Measurements from ENCODE around the gene ZNF175.
A peak's percentile ranks its signal among the peaks of the same experiment; 100 is the strongest.

Gene ZNF175

DNA sequence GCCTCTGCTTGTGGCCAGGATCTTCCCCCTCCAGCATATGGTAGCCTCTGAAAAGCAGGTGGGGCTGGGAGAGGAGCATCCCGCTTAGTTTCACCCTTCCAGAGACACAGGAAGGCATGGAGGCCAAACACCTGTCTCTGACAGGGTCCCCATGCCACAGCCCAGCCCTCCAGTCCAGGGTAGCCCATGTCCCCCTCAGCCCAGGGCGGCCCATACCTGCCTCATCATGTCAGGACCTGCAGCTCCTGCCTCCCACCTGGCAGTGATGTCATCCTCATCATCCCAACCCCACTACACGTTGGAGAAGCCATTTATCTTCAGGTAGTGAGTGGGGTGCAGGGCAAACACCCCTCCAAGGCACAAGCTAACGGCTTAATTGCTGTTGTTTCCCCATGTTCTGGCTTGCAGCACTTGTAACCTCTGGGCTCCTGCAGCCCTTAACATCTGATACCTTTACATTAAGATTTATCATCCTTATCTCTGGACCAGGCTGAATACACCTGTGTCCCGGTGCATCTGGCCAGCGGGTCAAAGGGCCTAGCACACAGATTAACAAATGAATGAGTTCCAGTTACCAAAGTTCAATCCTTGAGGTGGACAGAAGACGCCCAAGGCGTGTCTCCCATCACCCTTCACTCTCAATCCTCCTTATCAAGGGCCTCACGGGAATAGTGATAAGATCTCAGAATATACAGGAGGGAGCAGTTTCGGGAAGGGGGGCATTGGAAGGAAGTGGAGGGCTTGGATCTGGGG is 22.2 kb downstream of the ZNF175 start:
- no peak for TF ChIP-seq POLR2AphosphoS5 (IDR thresholded peaks at IDR 0.05; ENCODE audit: low read depth, low read length)
- TF ChIP-seq, protein P1, sequence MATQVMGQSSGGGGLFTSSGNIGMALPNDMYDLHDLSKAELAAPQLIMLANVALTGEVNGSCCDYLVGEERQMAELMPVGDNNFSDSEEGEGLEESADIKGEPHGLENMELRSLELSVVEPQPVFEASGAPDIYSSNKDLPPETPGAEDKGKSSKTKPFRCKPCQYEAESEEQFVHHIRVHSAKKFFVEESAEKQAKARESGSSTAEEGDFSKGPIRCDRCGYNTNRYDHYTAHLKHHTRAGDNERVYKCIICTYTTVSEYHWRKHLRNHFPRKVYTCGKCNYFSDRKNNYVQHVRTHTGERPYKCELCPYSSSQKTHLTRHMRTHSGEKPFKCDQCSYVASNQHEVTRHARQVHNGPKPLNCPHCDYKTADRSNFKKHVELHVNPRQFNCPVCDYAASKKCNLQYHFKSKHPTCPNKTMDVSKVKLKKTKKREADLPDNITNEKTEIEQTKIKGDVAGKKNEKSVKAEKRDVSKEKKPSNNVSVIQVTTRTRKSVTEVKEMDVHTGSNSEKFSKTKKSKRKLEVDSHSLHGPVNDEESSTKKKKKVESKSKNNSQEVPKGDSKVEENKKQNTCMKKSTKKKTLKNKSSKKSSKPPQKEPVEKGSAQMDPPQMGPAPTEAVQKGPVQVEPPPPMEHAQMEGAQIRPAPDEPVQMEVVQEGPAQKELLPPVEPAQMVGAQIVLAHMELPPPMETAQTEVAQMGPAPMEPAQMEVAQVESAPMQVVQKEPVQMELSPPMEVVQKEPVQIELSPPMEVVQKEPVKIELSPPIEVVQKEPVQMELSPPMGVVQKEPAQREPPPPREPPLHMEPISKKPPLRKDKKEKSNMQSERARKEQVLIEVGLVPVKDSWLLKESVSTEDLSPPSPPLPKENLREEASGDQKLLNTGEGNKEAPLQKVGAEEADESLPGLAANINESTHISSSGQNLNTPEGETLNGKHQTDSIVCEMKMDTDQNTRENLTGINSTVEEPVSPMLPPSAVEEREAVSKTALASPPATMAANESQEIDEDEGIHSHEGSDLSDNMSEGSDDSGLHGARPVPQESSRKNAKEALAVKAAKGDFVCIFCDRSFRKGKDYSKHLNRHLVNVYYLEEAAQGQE (IDR thresholded peaks at IDR 0.05; ENCODE audit: insufficient read depth in 1 of 2, low read depth in 2 of 2, low read length in 2 of 2), result no peak
- TF ChIP-seq TAF1 (IDR thresholded peaks at IDR 0.05; ENCODE audit: borderline replicate concordance, insufficient read depth, low read length), result no peak
- TF ChIP-seq FOXP2 (optimal IDR thresholded peaks at IDR 0.05; ENCODE audit: borderline replicate concordance, extremely low read depth, extremely low read length, insufficient read depth), result no peak
- no peak for TF ChIP-seq SIN3A (IDR thresholded peaks at IDR 0.05; ENCODE audit: borderline replicate concordance, insufficient read depth, low read length)

DNA sequence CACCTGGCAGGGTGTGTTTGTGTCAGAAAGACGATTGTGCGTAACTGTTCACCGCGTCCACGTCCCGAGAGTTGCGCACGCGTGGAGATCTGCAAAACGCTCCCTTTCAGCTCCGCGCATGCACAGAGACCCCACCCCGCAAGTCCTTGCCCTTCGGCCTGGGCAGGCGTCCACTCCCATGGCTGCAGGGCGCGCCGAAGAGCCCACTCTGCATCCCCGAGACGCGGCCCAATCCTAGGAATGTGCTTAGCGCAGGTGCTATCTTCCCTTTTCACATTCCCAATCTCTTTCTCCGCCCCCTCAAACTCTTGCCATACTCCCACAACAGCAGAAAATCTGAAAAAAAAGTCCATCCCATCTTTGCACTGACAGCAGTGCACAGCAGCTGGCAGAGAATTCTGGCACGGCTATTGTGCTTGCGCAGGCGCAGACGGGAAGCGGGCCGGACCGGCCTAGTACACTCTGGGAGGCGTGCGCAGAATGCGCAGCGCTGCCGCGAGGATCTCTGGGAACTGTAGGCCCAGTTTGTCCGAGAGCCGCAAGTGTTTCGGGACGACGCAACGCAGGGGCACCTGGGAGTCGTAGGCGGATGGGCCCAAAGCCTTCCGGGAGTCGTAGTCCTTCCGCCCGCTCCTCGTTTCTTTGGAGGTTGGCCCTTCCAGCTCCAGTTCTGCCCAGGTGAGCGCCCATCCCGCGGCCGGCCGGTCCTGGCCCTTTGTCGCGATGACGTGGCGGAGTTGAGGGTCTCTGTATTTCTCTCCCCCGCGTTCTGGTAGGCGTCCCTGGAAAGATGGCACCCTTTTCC is 23.1 kb downstream of the ZNF175 start:
- TF ChIP-seq SIN3A (IDR thresholded peaks at IDR 0.05; ENCODE audit: borderline replicate concordance, insufficient read depth, low read length), result 0 out of 2 replicates have a peak, but pooled peaks have one; percentile 35
- peak; percentile 82 for TF ChIP-seq POLR2AphosphoS5 (IDR thresholded peaks at IDR 0.05; ENCODE audit: low read depth, low read length)
- peak; percentile 90 for TF ChIP-seq FOXP2 (optimal IDR thresholded peaks at IDR 0.05; ENCODE audit: borderline replicate concordance, extremely low read depth, extremely low read length, insufficient read depth)
- TF ChIP-seq, protein P1 (IDR thresholded peaks at IDR 0.05; ENCODE audit: insufficient read depth in 1 of 2, low read depth in 2 of 2, low read length in 2 of 2), result peak in 1 of 2 experiments; percentile 24; a peak in 1 of 4 replicates
- TF ChIP-seq TAF1 (IDR thresholded peaks at IDR 0.05; ENCODE audit: borderline replicate concordance, insufficient read depth, low read length), result peak; percentile 84

DNA sequence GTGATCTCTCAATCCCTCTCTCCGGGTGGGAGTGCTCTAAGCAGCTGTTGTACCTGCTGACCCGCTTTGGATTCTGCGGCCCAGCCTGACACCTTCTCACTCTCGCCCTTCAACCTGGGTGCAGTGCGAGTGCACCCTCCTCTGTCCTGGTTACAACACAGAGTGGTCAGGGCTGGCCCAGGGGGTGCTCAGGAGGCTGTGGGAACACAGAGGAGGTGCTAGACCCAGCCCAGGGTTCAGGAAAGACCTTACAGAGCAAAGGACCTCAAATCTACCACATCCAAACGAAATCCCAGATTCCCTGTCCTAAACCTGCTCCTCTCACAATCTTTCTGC is 23.7 kb downstream of the ZNF175 start:
- TF ChIP-seq POLR2AphosphoS5 (IDR thresholded peaks at IDR 0.05; ENCODE audit: low read depth, low read length), result no peak
- TF ChIP-seq TAF1 (IDR thresholded peaks at IDR 0.05; ENCODE audit: borderline replicate concordance, insufficient read depth, low read length), result no peak
- no peak for TF ChIP-seq SIN3A (IDR thresholded peaks at IDR 0.05; ENCODE audit: borderline replicate concordance, insufficient read depth, low read length)
- TF ChIP-seq FOXP2 (optimal IDR thresholded peaks at IDR 0.05; ENCODE audit: borderline replicate concordance, extremely low read depth, extremely low read length, insufficient read depth), result no peak
- TF ChIP-seq, protein P1 (IDR thresholded peaks at IDR 0.05; ENCODE audit: insufficient read depth in 1 of 2, low read depth in 2 of 2, low read length in 2 of 2), result no peak

GRCh38 chr19:51595190-51596175 is 24.4 kb downstream of the ZNF175 start:
- TF ChIP-seq, protein P1 (IDR thresholded peaks at IDR 0.05; ENCODE audit: insufficient read depth in 1 of 2, low read depth in 2 of 2, low read length in 2 of 2), result no peak
- TF ChIP-seq SIN3A (IDR thresholded peaks at IDR 0.05; ENCODE audit: borderline replicate concordance, insufficient read depth, low read length) (no peak), POLR2AphosphoS5 (IDR thresholded peaks at IDR 0.05; ENCODE audit: low read depth, low read length) (no peak), TAF1 (IDR thresholded peaks at IDR 0.05; ENCODE audit: borderline replicate concordance, insufficient read depth, low read length) (no peak), FOXP2 (optimal IDR thresholded peaks at IDR 0.05; ENCODE audit: borderline replicate concordance, extremely low read depth, extremely low read length, insufficient read depth) (no peak)

Data from PFSK-1 (cell line).